ENCODE measurements around the gene BMP8A. TPM values are rescaled to one million over a fixed set of nuclear protein-coding genes. Genes with fewer than 3 reads are reported as not detected.

Gene BMP8A
- polyA plus RNA-seq, 2 of the 4 experiments (the other 2 are of a cell fraction) = 0.13 TPM; not detected in 1

- no peak for DNase-seq (ENCODE audit: low read depth in 1 of 2, low spot score in 1 of 2)
- Histone ChIP-seq H3K4me3 (no peak overlapping the region), H3K4me1 (no peaks in the 10 kb centered on the region), H3K4me2 (no peak overlapping the region), H3K27ac (no peak overlapping the region), H3K9me3 (no peaks in the 10 kb centered on the region)
- ChIA-PET POLR2A (no interaction called here), CTCF (interaction anchor here (0.7 kb wide), 1 partner anchor 15 kb away, joined by 3 read pairs; no protein-coding TSS in a partner anchor)
- no peak for ATAC-seq
- TF ChIP-seq, protein P1, sequence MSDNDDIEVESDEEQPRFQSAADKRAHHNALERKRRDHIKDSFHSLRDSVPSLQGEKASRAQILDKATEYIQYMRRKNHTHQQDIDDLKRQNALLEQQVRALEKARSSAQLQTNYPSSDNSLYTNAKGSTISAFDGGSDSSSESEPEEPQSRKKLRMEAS (IDR thresholded peaks at IDR 0.05) = no peak
- no peak for TF ChIP-seq CTCF (IDR thresholded peaks at IDR 0.05)
- no peak for TF ChIP-seq MAZ (IDR thresholded peaks at IDR 0.05; ENCODE audit: borderline replicate concordance, low read depth, low read length)
- no peak for TF ChIP-seq ZNF302 (CRISPR knock-in tag; IDR thresholded peaks at IDR 0.05)
- no peak for TF ChIP-seq CBX8 (IDR thresholded peaks at IDR 0.05)
- TF ChIP-seq, protein P2, sequence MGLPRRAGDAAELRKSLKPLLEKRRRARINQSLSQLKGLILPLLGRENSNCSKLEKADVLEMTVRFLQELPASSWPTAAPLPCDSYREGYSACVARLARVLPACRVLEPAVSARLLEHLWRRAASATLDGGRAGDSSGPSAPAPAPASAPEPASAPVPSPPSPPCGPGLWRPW (IDR thresholded peaks at IDR 0.05) = no peak
- no peak for TF ChIP-seq PHF8 (IDR thresholded peaks at IDR 0.05; ENCODE audit: borderline replicate concordance, low read depth)
- TF ChIP-seq RARB (CRISPR knock-in tag; IDR thresholded peaks at IDR 0.05) = no peak
- TF ChIP-seq HOXB13 (CRISPR knock-in tag; IDR thresholded peaks at IDR 0.05; ENCODE audit: low read depth) = no peak
- no peak for TF ChIP-seq FOSL2 (IDR thresholded peaks at IDR 0.05)
- no peak for TF ChIP-seq FOSL2 (CRISPR knock-in tag; IDR thresholded peaks at IDR 0.05)
- TF ChIP-seq HDAC2 (IDR thresholded peaks at IDR 0.05) = no peak
- no peak for TF ChIP-seq USF2 (IDR thresholded peaks at IDR 0.05)
- TF ChIP-seq KDM1A (IDR thresholded peaks at IDR 0.05; ENCODE audit: low read depth) = no peak
- TF ChIP-seq FOSB (CRISPR knock-in tag; IDR thresholded peaks at IDR 0.05) = no peak
- no peak for TF ChIP-seq MAFK (IDR thresholded peaks at IDR 0.05; ENCODE audit: partially characterized antibody)
- no peak for TF ChIP-seq JUNB (IDR thresholded peaks at IDR 0.05)
- TF ChIP-seq ELK1 (IDR thresholded peaks at IDR 0.05; ENCODE audit: low read depth, low read length) = no peak
- TF ChIP-seq NR3C1 (IDR thresholded peaks at IDR 0.05) = no peak
- FAIRE-seq = no peak
- WGBS (ENCODE audit: missing lambda C conversion rate) = 83% methylated on average over 6 of the region's 7 CpGs
These were observed 2.5 kb upstream of the BMP8A start for GRCh38 chr1:39488793-39489566.

DNA sequence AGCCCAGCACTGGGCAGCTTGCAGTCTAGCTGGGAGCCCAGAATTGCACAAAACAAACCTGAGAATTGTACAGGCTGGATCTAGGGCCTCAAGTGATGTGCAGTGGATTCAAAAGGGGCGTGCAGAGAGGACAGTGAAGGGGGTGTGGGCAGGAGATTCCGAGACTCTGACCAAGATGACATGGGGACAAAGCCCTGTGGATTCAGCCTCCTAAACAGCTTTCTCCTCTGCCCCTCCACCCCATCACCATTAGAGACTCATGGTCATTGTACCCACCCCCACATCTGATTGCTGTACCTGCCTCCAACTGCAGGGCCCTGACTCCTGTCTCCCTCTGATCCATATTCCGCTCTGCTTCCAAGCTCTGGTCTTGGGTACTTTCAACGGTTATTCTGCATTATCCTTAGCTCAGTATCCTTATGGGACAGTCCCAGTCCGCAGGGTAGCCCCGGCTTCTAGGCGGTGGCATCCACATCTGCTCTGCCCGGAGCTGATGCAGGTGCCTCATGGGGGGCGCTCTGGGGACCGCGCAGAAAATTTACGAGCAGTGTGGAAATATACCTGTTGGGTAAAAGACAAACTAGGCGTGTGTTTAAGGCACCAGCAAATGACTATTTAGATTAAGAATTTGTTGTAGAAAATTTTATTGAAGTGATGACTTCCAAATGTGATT lies 1.7 kb upstream of the BMP8A start:
- WGBS (ENCODE audit: missing lambda C conversion rate) = 82% methylated on average over 13 of the region's 13 CpGs
- CTCF ChIA-PET = interaction anchor here (1.5 kb wide), 1 partner anchor 8 kb away, joined by 3 read pairs; no protein-coding TSS in a partner anchor

More for the DNA sequence above, 1.7 kb upstream of the BMP8A start:
- ATAC-seq (peak; percentile 6 to 19; a peak in 4 of 6 replicates), FAIRE-seq (no peak), DNase-seq (ENCODE audit: low read depth in 1 of 2, low spot score in 1 of 2) (no peak)
- H3K27ac ChIP-seq = no peak overlapping the region
- POLR2A ChIA-PET = no interaction called here
- no peaks in the 10 kb centered on the region for H3K9me3 ChIP-seq
- H3K4me3 ChIP-seq = no peak overlapping the region
- no peaks in the 10 kb centered on the region for H3K4me1 ChIP-seq
- TF ChIP-seq CHD2 (IDR thresholded peaks at IDR 0.05; ENCODE audit: low read length, partially characterized antibody) = no peak
- TF ChIP-seq NPAS2 (CRISPR knock-in tag; IDR thresholded peaks at IDR 0.05; ENCODE audit: borderline replicate concordance) = no peak
- TF ChIP-seq BHLHE40 (IDR thresholded peaks at IDR 0.05; ENCODE audit: low read depth, low read length) = no peak
- TF ChIP-seq FOSL2 (IDR thresholded peaks at IDR 0.05) = no peak
- TF ChIP-seq FOSL2 (CRISPR knock-in tag; IDR thresholded peaks at IDR 0.05) = no peak
- TF ChIP-seq ZNF302 (CRISPR knock-in tag; IDR thresholded peaks at IDR 0.05) = no peak
- TF ChIP-seq ELK1 (IDR thresholded peaks at IDR 0.05; ENCODE audit: low read depth, low read length) = no peak
- no peak for TF ChIP-seq TP53 (CRISPR knock-in tag; IDR thresholded peaks at IDR 0.05)
- no peak for TF ChIP-seq POLR2AphosphoS2 (conservative IDR thresholded peaks at IDR 0.05; ENCODE audit: low read length)
- TF ChIP-seq MAFK (IDR thresholded peaks at IDR 0.05; ENCODE audit: partially characterized antibody) = no peak
- no peak overlapping the region for H3K4me2 ChIP-seq
